ENCODE measurements around the gene PTGFRN. TPM values are rescaled to one million over a fixed set of nuclear protein-coding genes. Genes with fewer than 3 reads are reported as not detected.

PTGFRN gene
- total RNA-seq, 2 experiments from 2014 or later, result not detected

- H3K36me3 ChIP-seq (ENCODE audit: insufficient read depth, low read length), result no peaks in the 10 kb centered on the region
- no peaks in the 10 kb centered on the region for H3K9me2 ChIP-seq (ENCODE audit: insufficient read depth, low read length)
- H2AFZ ChIP-seq (ENCODE audit: low read length), result no peak overlapping the region
- no peak overlapping the region for H3K4me3 ChIP-seq (ENCODE audit: low read depth, low read length, poor library complexity, severe bottlenecking)
- ChIA-PET POLR2A (no interaction called here), CTCF (ENCODE audit: unreplicated experiment) (no interaction called here)
- H3K4me2 ChIP-seq (ENCODE audit: low read length), result no peak overlapping the region
- no peaks in the 10 kb centered on the region for H3K4me1 ChIP-seq (ENCODE audit: insufficient read depth, low read length, poor library complexity, severe bottlenecking)
- DNase-seq (ENCODE audit: low spot score), result no peak
- H3K9me3 ChIP-seq (ENCODE audit: low read length), result no peaks in the 10 kb centered on the region
- H3K27ac ChIP-seq (ENCODE audit: low read depth, low read length, poor library complexity, severe bottlenecking), result no peak overlapping the region
- no peak for TF ChIP-seq EZH2phosphoT487 (IDR thresholded peaks at IDR 0.05; ENCODE audit: borderline replicate concordance, low read depth, low read length)
- TF ChIP-seq, protein P1, sequence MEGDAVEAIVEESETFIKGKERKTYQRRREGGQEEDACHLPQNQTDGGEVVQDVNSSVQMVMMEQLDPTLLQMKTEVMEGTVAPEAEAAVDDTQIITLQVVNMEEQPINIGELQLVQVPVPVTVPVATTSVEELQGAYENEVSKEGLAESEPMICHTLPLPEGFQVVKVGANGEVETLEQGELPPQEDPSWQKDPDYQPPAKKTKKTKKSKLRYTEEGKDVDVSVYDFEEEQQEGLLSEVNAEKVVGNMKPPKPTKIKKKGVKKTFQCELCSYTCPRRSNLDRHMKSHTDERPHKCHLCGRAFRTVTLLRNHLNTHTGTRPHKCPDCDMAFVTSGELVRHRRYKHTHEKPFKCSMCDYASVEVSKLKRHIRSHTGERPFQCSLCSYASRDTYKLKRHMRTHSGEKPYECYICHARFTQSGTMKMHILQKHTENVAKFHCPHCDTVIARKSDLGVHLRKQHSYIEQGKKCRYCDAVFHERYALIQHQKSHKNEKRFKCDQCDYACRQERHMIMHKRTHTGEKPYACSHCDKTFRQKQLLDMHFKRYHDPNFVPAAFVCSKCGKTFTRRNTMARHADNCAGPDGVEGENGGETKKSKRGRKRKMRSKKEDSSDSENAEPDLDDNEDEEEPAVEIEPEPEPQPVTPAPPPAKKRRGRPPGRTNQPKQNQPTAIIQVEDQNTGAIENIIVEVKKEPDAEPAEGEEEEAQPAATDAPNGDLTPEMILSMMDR (conservative IDR thresholded peaks at IDR 0.05; ENCODE audit: low read length), result no peak
- no TSS peak for BruUV-seq (replicated peaks)
- no peaks in the 10 kb centered on the region for H4K20me1 ChIP-seq (ENCODE audit: insufficient read depth, low read length)
- intact Hi-C loops (cut with micrococcal nuclease; ENCODE audit: unreplicated experiment), result no loop called here
- no peaks in the 10 kb centered on the region for H3K79me2 ChIP-seq (ENCODE audit: insufficient read depth, low read depth, low read length)
Observed at GRCh38 chr1:116988908-116989307, 79.2 kb downstream of the PTGFRN start.

DNA sequence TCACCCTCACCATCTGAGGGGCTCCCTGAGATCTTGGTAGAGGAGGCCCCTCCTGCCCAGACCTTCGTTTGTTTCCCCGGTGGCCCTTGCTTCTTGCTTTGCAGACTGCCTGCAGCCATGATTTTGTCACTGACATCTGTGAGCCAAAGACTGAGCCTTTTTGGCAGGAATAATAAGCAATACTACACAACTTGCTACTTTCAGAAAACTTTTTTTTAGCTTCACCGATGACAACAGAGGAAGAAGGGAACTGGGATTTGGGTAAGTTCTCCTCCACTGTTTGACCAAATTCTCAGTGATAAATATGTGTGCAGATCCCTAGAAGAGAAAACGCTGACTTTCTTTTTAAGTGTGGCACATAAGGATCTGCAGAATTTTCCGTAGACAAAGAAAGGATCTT, 80.1 kb downstream of the PTGFRN start:
- Histone ChIP-seq H3K9me2 (ENCODE audit: insufficient read depth, low read length) (no peaks in the 10 kb centered on the region), H4K20me1 (ENCODE audit: insufficient read depth, low read length) (no peaks in the 10 kb centered on the region), H3K79me2 (ENCODE audit: insufficient read depth, low read depth, low read length) (no peaks in the 10 kb centered on the region), H2AFZ (ENCODE audit: low read length) (no peak overlapping the region), H3K4me1 (ENCODE audit: insufficient read depth, low read length, poor library complexity, severe bottlenecking) (no peaks in the 10 kb centered on the region), H3K9me3 (ENCODE audit: low read length) (no peaks in the 10 kb centered on the region), H3K4me2 (ENCODE audit: low read length) (no peak overlapping the region), H3K36me3 (ENCODE audit: insufficient read depth, low read length) (no peaks in the 10 kb centered on the region), H3K27ac (ENCODE audit: low read depth, low read length, poor library complexity, severe bottlenecking) (no peak overlapping the region), H3K4me3 (ENCODE audit: low read depth, low read length, poor library complexity, severe bottlenecking) (no peak overlapping the region)
- intact Hi-C loops (cut with micrococcal nuclease; ENCODE audit: unreplicated experiment), result no loop called here
- DNase-seq (ENCODE audit: low spot score), result no peak
- POLR2A ChIA-PET, result no interaction called here
- no TSS peak for BruUV-seq (replicated peaks)
- no peak for TF ChIP-seq EZH2phosphoT487 (IDR thresholded peaks at IDR 0.05; ENCODE audit: borderline replicate concordance, low read depth, low read length)
- TF ChIP-seq, protein P1 (conservative IDR thresholded peaks at IDR 0.05; ENCODE audit: low read length), result no peak
- CTCF ChIA-PET (ENCODE audit: unreplicated experiment), result no interaction called here

- Histone ChIP-seq H2AFZ (ENCODE audit: low read length) (no peak overlapping the region), H3K79me2 (ENCODE audit: insufficient read depth, low read depth, low read length) (no peaks in the 10 kb centered on the region), H3K4me2 (ENCODE audit: low read length) (no peak overlapping the region), H3K36me3 (ENCODE audit: insufficient read depth, low read length) (no peaks in the 10 kb centered on the region), H3K27ac (ENCODE audit: low read depth, low read length, poor library complexity, severe bottlenecking) (no peak overlapping the region), H4K20me1 (ENCODE audit: insufficient read depth, low read length) (no peaks in the 10 kb centered on the region), H3K9me2 (ENCODE audit: insufficient read depth, low read length) (no peaks in the 10 kb centered on the region), H3K4me3 (ENCODE audit: low read depth, low read length, poor library complexity, severe bottlenecking) (no peak overlapping the region), H3K9me3 (ENCODE audit: low read length) (no peaks in the 10 kb centered on the region), H3K4me1 (ENCODE audit: insufficient read depth, low read length, poor library complexity, severe bottlenecking) (no peaks in the 10 kb centered on the region)
- DNase-seq (ENCODE audit: low spot score), result no peak
- intact Hi-C loops (cut with micrococcal nuclease; ENCODE audit: unreplicated experiment), result no loop called here
- ChIA-PET POLR2A (no interaction called here), CTCF (ENCODE audit: unreplicated experiment) (no interaction called here)
- BruUV-seq (replicated peaks), result no TSS peak
- no peak for TF ChIP-seq EZH2phosphoT487 (IDR thresholded peaks at IDR 0.05; ENCODE audit: borderline replicate concordance, low read depth, low read length)
- TF ChIP-seq, protein P1 (conservative IDR thresholded peaks at IDR 0.05; ENCODE audit: low read length), result no peak
Observed at GRCh38 chr1:116990612-116991151, 81.0 kb downstream of the PTGFRN start.
